ENCODE measurements around the gene RHBDF1. TPM values are rescaled to one million over a fixed set of nuclear protein-coding genes. Genes with fewer than 3 reads are reported as not detected.
"Not testable (repeated sequence)": the region's sequence is repeated elsewhere in the genome, so short reads cannot be mapped to it uniquely, and the experiment has no call there.

Gene RHBDF1
- polyA plus RNA-seq, 3 donors, result 0.20 TPM; not detected in 2

GRCh38 chr16:38941-39892, 33.2 kb downstream of the RHBDF1 start:
- H3K27ac ChIP-seq (ENCODE audit: low read depth in 1 of 2, low read length in 2 of 2), result peak overlapping the region in 1 of 2 donors; percentile 53
- no peaks in the 10 kb centered on the region for H3K79me2 ChIP-seq (ENCODE audit: insufficient read depth, low read length)
- H3K4me2 ChIP-seq (replicated peaks; ENCODE audit: extremely low read depth, low read length, poor library complexity, severe bottlenecking), result no peak overlapping the region
- H3K9ac ChIP-seq (ENCODE audit: insufficient read depth, low read length, poor library complexity, severe bottlenecking), result no peak overlapping the region
- H3K27ac Mint-ChIP-seq, result peak overlapping the region in 3 of 7 donors; percentile 24 to 69 (median 66)
- peaks cover 50% of the 10 kb centered on the region for H3K4me1 Mint-ChIP-seq
- no peaks in the 10 kb centered on the region for H3K9me3 ChIP-seq (replicated peaks in 1 of 2; ENCODE audit: control insufficient read depth in 1 of 2, insufficient read depth in 1 of 2, low read length in 2 of 2)
- H3K36me3 ChIP-seq (replicated peaks in 1 of 2; ENCODE audit: control insufficient read depth in 1 of 2, insufficient read depth in 2 of 2, low read length in 2 of 2), result peaks cover 13 to 28% of the 10 kb centered on the region in 2 donors
- H3K4me1 ChIP-seq (ENCODE audit: control insufficient read depth in 1 of 2, insufficient read depth in 2 of 2, low read length in 2 of 2), result peaks cover 26 to 35% of the 10 kb centered on the region in 2 donors
- 76% methylated on average over 3 of the region's 13 CpGs for WGBS (ENCODE audit: insufficient coverage)
- no peaks in the 10 kb centered on the region for H4K20me1 ChIP-seq (ENCODE audit: insufficient read depth, low read length)
- no peak for TF ChIP-seq CTCF (IDR thresholded peaks at IDR 0.05)
- H3K27me3 ChIP-seq (ENCODE audit: control insufficient read depth in 2 of 2, insufficient read depth in 2 of 2, low read length in 2 of 2), result no peaks in the 10 kb centered on the region
- no peak overlapping the region for H3K4me3 ChIP-seq (replicated peaks in 1 of 3; ENCODE audit: low read depth in 2 of 3, low read length in 3 of 3)
- peak in 1 of 3 donors; percentile 8 for DNase-seq
- peaks cover 30 to 33% of the 10 kb centered on the region in 2 donors for H3K36me3 Mint-ChIP-seq
- no peak overlapping the region for H3K4me3 Mint-ChIP-seq
- H2AFZ ChIP-seq (ENCODE audit: insufficient read depth, low read depth, low read length, poor library complexity, severe bottlenecking), result no peak overlapping the region
- intact Hi-C loops (cut with micrococcal nuclease), result no loop called here
- H3K9me3 Mint-ChIP-seq, result no peaks in the 10 kb centered on the region
- peaks cover 0 to 4% (median 0%) of the 10 kb centered on the region in 3 donors for H3K27me3 Mint-ChIP-seq (ENCODE audit: low read depth in 3 of 3)

GRCh38 chr16:38206-38605, 34.2 kb downstream of the RHBDF1 start:
- H3K4me3 Mint-ChIP-seq; H4K20me1 ChIP-seq (ENCODE audit: insufficient read depth, low read length); H3K4me2 ChIP-seq (replicated peaks; ENCODE audit: extremely low read depth, low read length, poor library complexity, severe bottlenecking); H3K27ac ChIP-seq (ENCODE audit: low read depth in 1 of 2, low read length in 2 of 2); H3K79me2 ChIP-seq (ENCODE audit: insufficient read depth, low read length); H3K27me3 Mint-ChIP-seq (ENCODE audit: low read depth in 3 of 3); H3K27me3 ChIP-seq (ENCODE audit: control insufficient read depth in 2 of 2, insufficient read depth in 2 of 2, low read length in 2 of 2); H3K4me3 ChIP-seq (replicated peaks in 1 of 3; ENCODE audit: low read depth in 2 of 3, low read length in 3 of 3); intact Hi-C loops (cut with micrococcal nuclease); H3K9me3 Mint-ChIP-seq; H2AFZ ChIP-seq (ENCODE audit: insufficient read depth, low read depth, low read length, poor library complexity, severe bottlenecking); H3K9ac ChIP-seq (ENCODE audit: insufficient read depth, low read length, poor library complexity, severe bottlenecking); H3K9me3 ChIP-seq (replicated peaks in 1 of 2; ENCODE audit: control insufficient read depth in 1 of 2, insufficient read depth in 1 of 2, low read length in 2 of 2); DNase-seq: not testable (repeated sequence)
- WGBS (ENCODE audit: insufficient coverage), result 93% methylated on average over 6 of the region's 11 CpGs
- peaks cover 10 to 19% of the 10 kb centered on the region in 2 donors for H3K36me3 ChIP-seq (replicated peaks in 1 of 2; ENCODE audit: control insufficient read depth in 1 of 2, insufficient read depth in 2 of 2, low read length in 2 of 2)
- Mint-ChIP-seq H3K36me3 (peaks cover 24 to 25% of the 10 kb centered on the region in 2 donors), H3K4me1 (peaks cover 53% of the 10 kb centered on the region), H3K27ac (peak overlapping the region in 2 of 7 donors; percentile 69)
- H3K4me1 ChIP-seq (ENCODE audit: control insufficient read depth in 1 of 2, insufficient read depth in 2 of 2, low read length in 2 of 2), result peaks cover 29 to 40% of the 10 kb centered on the region in 2 donors
